ENCODE data around the gene PANK2. TPM values are rescaled to one million over a fixed set of nuclear protein-coding genes. Genes with fewer than 3 reads are reported as not detected.
A peak's percentile ranks its signal among the peaks of the same experiment; 100 is the strongest.
"Not testable (repeated sequence)": the region's sequence is repeated elsewhere in the genome, so short reads cannot be mapped to it uniquely, and the experiment has no call there.

PANK2 gene
- total RNA-seq, 2 donors from 2014 or later, result 27.0 to 31.5 TPM

- intact Hi-C loops (cut with DNase I), result no loop called here
- DNase-seq (ENCODE audit: low spot score), result no peak
Observed at GRCh38 chr20:3896853-3897583, 7.8 kb downstream of the PANK2 start.

DNA sequence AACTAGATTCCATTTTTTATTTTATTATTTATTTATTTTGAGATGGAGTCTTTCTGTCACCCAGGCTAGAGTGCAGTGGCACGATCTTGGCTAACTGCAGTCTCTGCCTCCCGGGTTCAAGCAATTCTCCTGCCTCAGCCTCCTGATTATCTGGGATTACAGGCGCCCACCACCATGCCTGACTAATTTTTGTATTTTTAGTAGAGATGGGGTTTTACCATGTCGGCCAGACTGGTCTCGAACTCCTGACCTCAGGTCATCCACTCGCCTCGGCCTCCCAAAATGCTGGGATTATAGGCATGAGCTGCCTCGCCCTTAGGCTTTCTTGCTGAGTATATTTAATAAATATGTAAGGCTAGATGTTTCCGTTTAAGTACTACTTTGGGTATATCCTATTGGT lies 9.0 kb downstream of the PANK2 start:
- DNase-seq (ENCODE audit: low spot score), result peak; percentile 9
- intact Hi-C loops (cut with DNase I), result not testable (repeated sequence)

- DNase-seq (ENCODE audit: low spot score), result no peak
- intact Hi-C loops (cut with DNase I), result no loop called here
Observed at GRCh38 chr20:3898639-3899038, 9.5 kb downstream of the PANK2 start.

- intact Hi-C loops (cut with DNase I), result no loop called here
Observed at GRCh38 chr20:3900187-3900604, 11.0 kb downstream of the PANK2 start.

DNA sequence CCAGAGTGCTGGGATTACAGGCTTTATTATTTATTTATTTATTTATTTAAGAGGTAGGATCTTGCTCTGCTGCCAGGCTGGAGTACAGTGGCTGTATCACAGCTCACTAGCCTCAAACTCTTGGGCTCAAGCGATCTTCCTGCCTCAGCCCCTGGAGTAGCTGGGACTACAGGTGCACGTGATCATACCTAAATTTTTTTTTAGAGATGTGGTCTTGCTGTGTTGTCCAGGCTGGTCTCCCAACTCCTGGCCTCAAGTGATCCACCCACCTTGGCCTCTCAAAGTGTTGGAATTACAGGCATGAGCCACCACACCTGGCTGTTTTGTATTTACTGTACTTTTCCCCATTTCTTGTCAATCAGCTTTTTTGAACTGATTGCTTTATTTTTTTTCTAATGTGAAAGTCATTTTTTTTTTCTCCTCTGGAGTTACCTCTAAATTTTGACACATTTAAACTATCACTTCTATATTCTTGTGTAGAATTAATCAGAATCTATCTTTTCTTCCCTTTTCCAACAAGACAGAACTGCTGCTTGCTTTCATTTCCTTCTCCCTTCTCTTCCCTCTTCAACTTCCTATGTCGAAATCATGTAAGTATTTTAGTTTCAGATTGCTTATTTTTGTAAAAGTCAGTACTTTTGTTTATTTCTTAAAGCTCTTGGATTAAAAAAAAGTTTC lies 12.0 kb downstream of the PANK2 start:
- intact Hi-C loops (cut with DNase I), result no loop called here
- no peak for DNase-seq (ENCODE audit: low spot score)

More at GRCh38 chr20:3900187-3900604, 11.0 kb downstream of the PANK2 start:
- no peak for DNase-seq (ENCODE audit: low spot score)

- intact Hi-C loops (cut with DNase I), result no loop called here
- peak; percentile 29 for DNase-seq (ENCODE audit: low spot score)
Observed at GRCh38 chr20:3901706-3902440, 12.7 kb downstream of the PANK2 start.

DNA sequence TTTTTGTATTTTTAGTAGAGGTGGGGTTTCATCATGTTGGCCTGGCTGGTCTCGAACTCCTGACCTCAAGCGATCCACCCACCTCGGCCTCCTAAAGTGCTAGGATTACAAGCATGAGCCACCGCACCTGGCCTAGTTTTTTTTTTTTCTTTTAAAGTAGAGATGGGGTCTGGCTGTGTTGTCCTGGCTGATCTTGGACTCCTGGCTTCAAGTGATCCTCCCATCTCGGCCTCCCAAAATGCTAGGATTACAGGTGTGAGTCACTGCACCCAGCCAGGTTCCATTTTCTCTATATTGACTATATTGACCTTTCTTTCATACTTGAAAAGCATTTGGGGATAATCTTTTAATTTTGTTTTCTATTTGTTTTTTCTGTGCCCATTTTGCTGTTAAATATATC lies 13.3 kb downstream of the PANK2 start:
- DNase-seq (ENCODE audit: low spot score), result peak; percentile 8
- intact Hi-C loops (cut with DNase I), result no loop called here

DNA sequence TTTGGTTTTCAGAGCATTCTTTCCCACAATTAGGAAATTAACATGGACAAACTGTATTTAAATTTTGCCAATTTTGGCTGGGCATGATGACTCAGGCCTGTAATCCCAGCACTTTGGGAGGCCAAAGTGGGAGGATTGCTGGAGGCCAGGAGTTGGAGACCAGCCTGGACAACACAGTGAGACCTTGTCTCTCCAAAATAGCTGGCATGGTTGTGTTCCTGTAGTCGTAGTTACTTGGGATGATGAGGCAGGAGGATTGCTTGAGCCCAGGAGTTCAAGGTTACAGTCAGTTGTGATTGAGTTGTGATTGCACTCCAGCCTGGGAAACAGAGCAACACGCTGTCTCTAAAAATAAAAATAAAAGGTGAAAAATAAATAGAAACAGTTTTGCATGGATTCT lies 15.0 kb downstream of the PANK2 start:
- intact Hi-C loops (cut with DNase I), result no loop called here
- peak; percentile 24 for DNase-seq (ENCODE audit: low spot score)

- DNase-seq (ENCODE audit: low spot score), result no peak
- intact Hi-C loops (cut with DNase I), result no loop called here
Observed at GRCh38 chr20:3904857-3905256, 15.7 kb downstream of the PANK2 start.

- DNase-seq (ENCODE audit: low spot score); intact Hi-C loops (cut with DNase I): not testable (repeated sequence)
Observed at GRCh38 chr20:3906744-3907721, 17.8 kb downstream of the PANK2 start.

DNA sequence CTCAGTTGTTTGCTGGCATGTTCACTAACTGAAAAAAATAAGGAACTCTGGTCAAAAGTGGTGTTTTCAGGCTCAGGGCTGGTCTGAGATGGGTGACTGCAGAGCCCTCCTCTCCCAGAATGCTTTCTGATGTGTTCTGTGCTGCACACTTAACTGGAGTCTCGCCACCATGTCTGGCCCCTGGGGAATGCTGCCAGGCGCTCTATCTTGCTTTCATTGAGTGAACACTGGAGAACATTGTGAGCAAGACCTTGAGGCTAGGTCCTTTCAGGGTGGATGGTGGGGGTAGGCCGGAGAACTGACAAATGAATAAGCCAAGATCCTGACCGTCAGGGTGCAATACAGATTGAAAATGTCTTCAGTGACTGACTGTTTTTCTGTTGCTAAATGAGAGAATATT lies 19.5 kb downstream of the PANK2 start:
- no peak for DNase-seq (ENCODE audit: low spot score)

DNA sequence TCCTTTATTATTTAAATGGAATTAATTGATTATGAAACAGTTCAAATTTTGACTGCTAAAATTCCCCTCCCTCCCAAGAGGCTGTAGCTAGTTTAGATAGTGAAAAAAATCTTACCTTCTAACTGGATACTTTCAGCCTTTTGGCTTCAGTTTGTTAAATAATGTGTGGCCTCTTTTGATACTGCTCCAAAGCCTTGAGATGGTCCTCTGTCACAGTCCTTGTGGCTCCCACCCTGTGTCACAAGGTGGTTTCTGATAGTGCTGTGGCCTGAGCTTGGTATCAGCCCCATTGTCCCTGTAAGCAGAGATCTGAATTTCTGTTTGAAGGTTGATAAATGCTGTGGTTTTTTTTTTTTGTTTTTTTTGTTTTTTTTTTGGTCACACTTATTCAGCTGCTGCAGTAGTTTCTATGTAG lies 20.8 kb downstream of the PANK2 start:
- intact Hi-C loops (cut with DNase I), result no loop called here

More for the DNA sequence above, 19.5 kb downstream of the PANK2 start:
- intact Hi-C loops (cut with DNase I), result no loop called here

DNA sequence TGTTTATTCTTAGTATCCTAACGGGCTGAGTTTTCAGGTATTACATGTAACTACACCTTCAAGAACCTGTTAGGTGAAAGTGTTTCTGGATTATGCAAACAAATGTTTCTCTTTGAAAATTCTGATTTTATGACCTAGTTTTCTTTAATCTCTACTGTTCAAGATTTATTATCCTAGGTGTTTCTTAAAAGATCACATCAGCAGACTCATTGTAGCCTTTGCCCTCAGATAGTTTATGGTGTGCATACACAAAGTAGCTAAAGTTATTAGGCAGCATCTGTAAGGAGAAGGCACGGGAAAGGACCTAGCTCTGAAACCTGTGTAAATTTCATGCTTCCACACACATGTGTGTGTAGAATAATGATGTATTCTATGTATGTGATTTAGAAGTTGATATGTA lies 21.7 kb downstream of the PANK2 start:
- DNase-seq (ENCODE audit: low spot score), result no peak
- intact Hi-C loops (cut with DNase I), result no loop called here

More for the DNA sequence above, 20.8 kb downstream of the PANK2 start:
- no peak for DNase-seq (ENCODE audit: low spot score)

- intact Hi-C loops (cut with DNase I), result no loop called here
- no peak for DNase-seq (ENCODE audit: low spot score)
Observed at GRCh38 chr20:3911956-3912355, 22.8 kb downstream of the PANK2 start.

DNA sequence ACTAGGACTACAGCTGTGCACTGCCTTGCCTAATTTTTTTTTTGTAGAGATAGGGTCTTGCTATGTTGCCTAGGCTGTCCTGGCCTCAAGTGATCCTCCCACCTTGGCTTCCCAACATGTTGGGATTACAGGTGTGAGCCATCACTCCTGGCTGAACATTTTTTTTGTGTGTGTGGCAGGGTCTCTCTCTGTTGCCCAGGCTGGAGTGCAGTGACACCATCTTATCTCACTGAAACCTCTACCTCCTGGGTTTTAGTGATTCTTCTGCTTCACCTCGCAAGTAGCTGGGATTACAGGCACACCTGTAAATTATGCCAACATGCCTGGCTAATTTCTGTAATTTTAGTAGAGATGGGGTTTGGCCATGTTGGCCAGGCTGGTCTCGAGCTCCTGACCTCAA lies 25.3 kb downstream of the PANK2 start:
- DNase-seq (ENCODE audit: low spot score), result no peak
- intact Hi-C loops (cut with DNase I), result no loop called here

DNA sequence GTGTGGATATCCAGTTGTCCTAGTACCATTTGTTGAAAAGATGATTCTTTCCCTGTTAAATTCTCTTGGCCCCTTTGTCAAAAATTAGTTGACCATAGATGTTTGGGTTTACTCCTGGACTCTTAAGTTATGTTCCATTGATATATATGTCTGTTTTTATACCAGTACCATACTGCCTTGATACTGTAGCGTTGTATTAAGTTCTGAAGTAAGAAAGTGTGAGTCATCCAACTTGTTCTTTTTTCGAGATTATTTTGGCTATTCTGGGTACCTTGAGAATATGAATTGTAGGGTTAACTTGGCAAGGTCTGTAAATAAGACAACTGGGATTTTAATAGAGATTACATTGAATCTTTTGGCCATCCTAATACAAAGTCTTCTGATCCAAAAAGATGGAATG lies 26.5 kb downstream of the PANK2 start:
- intact Hi-C loops (cut with DNase I), result no loop called here
- DNase-seq (ENCODE audit: low spot score), result no peak

GRCh38 chr20:3916364-3916763 lies 27.2 kb downstream of the PANK2 start:
- intact Hi-C loops (cut with DNase I), result no loop called here
- no peak for DNase-seq (ENCODE audit: low spot score)

DNA sequence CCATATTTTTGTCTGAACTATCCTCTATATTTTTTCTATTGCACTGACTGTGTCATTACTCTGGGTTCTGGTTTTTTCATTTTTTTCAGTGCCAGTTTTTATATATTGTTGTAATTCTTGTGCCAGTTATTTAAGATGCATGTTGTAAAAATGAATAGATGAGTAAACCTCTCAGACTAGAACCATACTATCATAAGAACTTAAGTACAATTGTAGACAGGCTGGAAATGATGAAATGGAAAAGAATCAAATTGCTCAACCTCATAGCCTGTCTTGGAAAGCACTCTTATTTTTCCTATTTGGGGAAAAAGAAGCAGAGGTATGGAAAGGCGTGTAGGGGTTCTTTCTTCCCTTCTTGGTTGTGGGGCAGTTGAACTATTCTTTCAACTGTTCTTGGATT lies 30.2 kb downstream of the PANK2 start:
- no peak for DNase-seq (ENCODE audit: low spot score)
- intact Hi-C loops (cut with DNase I), result no loop called here
